Thyroid gland (tissue), 4 donors: Measurements from ENCODE around the gene DOCK10.

ENCODE experiments used
- POLR2A ChIP-seq, 2 donors: fragments of 450-650 bp; IDR thresholded peaks; one replicate each; pipeline ENCODE4 v1.6.1; 2017; ENCODE audit warnings: antibody characterized with exemption in 2 of 2, mild to moderate bottlenecking in 2 of 2, moderate library complexity in 1 of 2
- TF ChIP-seq, protein P1 (sequence below), 6 experiments: fragments of 200-600 bp in 3 of 6; fragments of 450-650 bp in 3 of 6; sonication (generic) in 3 of 6; IDR thresholded peaks; one replicate each; pipeline ENCODE4 v1.5.1; 2016 to 2019; ENCODE audit warnings: antibody characterized with exemption in 6 of 6, mild to moderate bottlenecking in 2 of 6, inconsistent platforms in 1 of 6, moderate library complexity in 1 of 6

DNA sequence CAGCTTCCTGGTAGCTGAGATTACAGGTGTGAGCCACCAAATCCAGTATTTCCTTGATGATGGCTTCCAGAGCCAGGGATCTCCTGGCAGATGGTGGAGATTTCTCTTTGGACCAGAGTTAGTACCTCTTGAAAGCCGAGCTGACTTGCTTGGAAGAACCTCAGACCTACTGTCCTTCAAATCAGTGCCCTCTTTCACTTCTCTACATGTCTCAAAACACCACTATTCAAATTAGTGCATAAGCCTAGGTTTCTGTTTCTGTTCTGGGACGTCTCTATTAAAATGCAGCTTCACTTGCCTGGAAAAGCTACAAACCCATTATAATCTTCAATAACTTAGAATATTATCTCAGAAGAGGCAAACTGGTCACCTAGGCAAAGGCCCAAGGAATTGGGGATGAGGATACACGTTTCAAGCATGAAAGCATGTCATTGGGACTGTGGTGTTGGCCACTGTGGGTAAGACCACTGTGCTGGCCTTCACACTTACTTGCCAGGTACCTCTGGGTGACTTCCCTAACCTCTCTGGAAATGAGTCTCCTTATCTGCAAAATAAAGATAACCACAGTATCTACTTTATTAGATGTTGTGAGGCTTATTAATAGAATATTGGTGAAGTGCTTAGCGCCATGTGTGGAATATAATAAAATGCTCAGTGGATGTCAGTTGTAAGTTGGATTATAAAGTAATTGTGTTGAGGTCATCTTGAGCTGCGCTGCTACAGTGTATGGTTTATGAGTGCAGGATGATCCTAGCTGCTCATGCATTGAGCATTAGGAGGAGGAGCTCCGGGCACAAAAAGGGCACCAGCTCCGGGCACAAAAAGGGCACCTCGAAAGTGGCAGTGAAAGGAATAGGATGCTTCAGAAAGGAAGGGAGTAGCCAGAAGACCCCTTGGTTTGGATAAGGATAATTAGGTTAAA lies 84.5 kb downstream of the DOCK10 start:
- TF ChIP-seq, protein P1, sequence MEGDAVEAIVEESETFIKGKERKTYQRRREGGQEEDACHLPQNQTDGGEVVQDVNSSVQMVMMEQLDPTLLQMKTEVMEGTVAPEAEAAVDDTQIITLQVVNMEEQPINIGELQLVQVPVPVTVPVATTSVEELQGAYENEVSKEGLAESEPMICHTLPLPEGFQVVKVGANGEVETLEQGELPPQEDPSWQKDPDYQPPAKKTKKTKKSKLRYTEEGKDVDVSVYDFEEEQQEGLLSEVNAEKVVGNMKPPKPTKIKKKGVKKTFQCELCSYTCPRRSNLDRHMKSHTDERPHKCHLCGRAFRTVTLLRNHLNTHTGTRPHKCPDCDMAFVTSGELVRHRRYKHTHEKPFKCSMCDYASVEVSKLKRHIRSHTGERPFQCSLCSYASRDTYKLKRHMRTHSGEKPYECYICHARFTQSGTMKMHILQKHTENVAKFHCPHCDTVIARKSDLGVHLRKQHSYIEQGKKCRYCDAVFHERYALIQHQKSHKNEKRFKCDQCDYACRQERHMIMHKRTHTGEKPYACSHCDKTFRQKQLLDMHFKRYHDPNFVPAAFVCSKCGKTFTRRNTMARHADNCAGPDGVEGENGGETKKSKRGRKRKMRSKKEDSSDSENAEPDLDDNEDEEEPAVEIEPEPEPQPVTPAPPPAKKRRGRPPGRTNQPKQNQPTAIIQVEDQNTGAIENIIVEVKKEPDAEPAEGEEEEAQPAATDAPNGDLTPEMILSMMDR (IDR thresholded peaks at IDR 0.05), result no peak
- TF ChIP-seq POLR2A (IDR thresholded peaks at IDR 0.05), result no peak
